Endometrium (tissue), 2 donors: Measurements from ENCODE around the gene SRM.
"Not testable (repeated sequence)": the region's sequence is repeated elsewhere in the genome, so short reads cannot be mapped to it uniquely, and the experiment has no call there.

ENCODE experiments used
- FAIRE-seq: peaks from 2 replicates; lab custom pipeline; 2012; peaks lifted over from hg19 to GRCh38; lab: Jason Lieb, UNC
- donor health status: control.
- donor health status: control.

Gene SRM

DNA sequence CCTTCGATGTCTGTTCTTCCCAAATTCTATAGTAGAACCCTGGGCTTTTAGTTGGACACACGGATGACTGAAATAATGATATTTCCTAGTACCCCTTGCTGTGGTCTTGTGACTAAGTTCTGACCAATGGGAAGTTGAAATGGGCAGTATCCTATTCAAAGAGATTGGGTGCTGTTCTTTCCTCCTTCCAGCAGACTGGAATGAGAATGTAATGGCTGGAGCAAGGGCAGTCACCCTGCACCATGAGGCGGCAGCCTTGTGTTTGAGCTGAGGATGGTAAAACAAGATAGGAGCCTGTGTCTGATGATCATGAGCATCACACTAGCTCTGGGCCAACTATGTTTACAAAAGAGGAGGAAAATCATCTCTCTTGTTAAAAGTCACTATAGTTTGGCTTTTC lies 5.1 kb upstream of the SRM start:
- FAIRE-seq, result no peak

DNA sequence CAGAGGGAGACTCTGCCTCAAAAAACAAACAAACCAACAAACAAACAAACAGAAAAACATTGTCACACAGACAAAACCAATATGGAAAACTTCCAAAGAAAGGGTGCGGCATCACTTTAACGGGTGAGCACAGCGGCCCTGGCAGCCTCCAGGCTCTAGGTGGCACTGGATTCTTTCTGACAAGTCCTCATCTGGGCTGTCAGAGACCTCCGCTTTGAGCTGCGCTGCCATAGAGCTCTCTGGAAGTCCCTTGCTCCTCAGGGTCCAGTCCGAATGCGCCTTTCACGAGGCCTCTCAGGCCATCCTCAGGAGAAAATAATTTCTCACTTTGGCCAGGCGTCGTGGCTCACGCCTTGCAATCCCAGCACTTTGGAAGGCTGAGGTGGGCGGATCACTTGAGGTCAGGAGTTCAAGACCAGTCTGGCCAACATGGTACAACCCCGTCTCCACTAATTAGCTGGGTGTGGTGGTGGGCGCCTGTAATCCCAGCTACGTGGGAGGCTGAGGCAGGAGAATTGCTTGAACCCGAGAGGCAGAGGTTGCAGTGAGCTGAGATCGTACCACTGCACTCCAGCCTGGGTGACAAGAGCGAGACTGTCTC lies 4.2 kb upstream of the SRM start:
- not testable (repeated sequence) for FAIRE-seq

DNA sequence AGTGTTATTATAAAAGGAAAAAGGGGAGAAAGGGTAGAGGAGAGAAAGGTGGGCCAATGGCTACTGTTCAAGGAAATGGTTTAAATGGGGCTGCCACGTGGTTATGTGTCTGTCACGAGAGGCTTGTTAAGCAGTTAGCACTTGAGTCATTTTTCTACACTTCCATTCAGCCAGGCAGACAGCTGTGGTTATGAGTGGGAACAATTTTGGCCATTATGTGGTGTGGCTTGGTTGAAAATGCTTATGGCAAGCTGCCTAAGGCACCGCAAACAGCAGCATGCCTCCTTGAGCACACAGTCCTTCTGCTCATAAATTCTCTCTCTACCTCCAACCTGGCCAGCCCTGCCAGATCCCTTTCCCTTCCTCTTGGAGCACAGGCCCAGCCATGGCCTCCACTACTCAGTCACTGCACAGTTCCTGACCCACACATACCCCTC lies 3.2 kb upstream of the SRM start:
- FAIRE-seq, result no peak

DNA sequence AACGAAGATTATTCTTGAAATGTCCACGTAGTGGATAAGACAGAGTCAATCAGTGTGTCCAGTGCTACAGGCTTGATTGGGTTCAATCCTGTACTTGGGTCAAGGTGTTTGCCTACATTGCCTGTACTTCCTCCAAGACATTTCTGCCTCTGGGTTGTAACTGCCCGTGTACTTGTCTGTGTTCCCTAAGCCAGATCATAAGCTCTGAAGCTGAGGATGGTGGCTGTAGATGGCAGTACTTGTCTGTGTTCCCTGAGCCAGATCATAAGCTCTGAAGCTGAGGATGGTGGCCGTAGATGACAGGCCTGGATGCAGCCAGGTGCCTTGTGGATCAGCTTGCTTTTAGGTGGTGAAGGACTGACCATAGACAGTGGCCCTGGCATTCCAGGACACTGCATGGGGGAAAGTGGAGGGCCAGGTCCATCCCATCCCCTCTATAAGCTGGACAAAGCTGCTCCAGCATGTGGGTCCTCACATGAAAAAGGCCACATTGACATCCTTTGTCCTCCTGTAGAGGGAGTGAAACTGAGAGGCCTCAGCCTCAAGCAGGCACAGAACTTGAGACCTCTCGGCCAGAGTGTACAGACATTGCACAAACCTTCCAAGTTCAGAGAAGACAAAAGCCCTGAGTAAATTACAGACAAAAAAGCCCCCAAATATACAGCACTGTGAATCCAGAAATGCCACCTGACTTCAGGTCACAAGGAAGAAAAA lies 2.0 kb upstream of the SRM start:
- FAIRE-seq, result no peak

DNA sequence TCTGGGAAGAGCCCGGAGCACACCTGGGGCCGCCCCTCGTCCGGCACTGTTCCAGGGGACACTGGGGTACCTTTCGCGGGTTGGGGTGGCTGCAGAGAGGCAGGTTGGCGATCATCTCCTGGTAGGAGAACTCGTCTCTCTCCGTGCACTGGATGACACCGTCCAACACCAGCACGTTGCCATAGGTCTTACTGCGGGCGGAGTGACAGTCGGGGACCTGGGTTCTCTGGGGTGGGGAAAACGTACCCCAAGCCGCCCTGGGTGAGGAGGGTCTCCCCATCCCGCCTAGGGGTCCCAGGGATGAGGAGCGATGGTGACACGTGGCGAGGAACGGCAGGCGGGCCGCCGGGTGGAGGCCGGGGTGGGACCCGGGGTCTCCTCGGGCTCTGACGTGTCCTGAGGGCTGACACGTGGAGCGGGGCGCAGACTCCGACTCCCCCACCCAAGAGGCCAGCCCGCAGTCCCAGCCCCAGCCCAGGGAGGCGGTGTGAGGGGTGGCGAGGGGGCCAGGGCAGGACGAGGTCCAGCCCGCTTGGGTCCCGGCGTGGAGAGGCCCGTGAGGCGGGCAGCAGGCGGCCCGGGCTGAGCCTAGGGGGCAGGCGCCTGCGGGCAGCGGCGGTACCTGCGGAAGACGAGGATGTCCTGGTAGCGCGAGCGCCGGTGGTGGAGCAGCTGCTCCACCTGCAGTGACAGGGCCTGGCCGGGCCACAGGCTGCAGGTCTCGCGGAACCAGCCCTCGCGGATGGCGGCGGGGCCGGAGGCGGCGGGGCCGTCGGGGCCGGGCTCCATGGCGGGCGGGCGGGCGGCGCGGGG lies 457 bp downstream of the SRM start:
- no peak for FAIRE-seq

DNA sequence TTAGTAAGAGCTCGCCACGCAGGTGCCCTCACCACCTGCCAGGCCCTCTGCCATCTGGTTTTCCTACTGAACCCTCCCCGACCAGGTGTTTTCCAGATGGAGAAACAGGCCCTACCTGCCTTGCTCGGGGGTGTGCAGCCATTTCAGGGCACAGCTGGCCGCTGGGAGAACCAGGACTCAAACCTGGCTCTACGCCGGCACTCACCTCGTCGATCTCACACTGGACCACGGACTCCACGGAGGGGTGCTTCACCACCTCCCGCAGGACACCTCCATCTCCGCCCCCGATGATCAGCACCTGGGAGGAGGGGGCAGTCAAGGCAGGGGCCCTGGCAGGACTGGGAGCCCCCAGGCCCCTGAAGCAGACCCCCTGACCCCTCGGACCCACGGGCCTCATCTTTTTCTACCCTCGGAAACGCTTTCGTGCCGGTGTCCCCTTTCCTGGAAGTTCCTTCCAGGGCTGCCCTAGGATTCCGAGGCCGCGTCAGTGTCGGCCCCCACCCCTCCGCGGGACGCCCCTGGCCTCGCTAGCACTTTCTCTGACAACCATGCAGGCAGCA lies 1.1 kb downstream of the SRM start:
- FAIRE-seq, result no peak

DNA sequence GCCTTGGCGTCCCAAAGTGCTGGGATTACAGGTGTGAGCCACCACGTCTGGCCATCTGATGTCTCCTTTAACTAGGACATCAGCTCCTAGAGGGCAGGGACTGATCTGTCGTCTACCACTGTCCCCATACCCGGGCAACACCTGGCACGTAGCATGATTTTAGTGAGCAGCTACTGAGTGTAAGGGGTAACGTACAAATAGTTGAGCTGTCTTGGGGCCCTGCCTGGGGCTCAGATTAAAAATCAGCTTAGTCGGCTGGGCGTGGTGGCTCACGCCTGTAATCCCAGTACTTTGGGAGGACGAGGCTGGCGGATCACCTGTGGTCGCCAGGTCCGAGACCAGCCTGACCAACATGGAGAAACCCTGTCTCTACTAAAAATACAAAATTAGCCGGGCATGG lies 1.8 kb downstream of the SRM start:
- FAIRE-seq, result no peak

DNA sequence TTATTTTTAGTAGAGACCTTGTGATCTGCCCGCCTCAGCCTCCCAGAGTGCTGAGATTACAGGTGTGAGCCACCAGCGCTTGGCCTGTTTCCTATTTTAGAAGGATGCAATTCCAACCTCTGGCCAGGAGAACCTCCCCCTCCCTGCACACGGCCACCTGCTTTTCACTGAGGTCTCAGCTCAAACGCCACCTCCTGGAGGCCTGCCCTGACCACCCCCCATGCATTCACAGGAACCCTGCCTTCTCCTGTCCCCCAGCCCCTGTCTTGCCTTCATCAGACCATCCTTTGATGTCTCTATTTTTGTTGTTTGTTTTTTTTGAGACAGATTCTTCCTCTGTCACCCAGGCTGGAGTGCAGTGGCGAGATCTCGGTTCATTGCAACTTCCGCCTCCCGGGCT lies 2.3 kb downstream of the SRM start:
- FAIRE-seq, result no peak

DNA sequence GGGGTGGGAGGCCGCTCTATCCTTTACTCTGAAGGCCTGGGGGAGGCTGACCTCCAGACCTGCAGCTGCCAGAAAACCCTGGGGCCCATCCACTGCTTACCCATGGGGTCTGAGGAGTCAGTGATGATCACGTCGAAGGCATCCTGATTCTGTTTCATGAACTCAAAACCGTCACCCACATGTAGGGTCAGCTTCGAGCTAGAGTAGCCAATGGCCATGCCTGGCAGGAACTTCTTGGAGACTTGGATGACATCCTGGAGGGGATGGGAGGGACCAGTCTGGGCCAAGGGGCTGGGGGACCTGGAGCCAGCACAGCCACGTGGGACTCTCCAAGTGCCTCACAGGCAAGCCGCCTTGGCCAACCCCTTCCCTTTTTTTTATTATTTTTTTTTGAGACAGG lies 3.3 kb downstream of the SRM start:
- FAIRE-seq, result no peak

DNA sequence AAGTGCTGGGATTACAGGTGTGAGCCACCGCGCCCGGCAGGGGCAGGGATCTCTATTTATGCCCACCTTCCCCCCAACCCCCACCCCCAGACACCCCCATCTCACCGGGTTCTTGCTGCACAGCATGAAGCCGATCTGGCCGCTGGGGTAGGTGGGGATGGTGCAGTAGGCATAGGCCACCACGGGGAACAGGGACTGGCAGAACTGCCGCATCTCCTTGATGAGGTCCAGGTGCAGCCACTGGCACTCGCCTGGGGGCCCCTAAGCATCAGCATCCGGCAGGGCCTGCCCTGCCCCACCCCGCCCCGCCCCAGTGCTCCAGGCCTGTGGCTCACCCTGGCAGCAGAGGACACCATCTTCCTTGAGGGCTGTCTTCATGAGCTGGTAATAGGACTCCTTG lies 4.1 kb downstream of the SRM start:
- no peak for FAIRE-seq

DNA sequence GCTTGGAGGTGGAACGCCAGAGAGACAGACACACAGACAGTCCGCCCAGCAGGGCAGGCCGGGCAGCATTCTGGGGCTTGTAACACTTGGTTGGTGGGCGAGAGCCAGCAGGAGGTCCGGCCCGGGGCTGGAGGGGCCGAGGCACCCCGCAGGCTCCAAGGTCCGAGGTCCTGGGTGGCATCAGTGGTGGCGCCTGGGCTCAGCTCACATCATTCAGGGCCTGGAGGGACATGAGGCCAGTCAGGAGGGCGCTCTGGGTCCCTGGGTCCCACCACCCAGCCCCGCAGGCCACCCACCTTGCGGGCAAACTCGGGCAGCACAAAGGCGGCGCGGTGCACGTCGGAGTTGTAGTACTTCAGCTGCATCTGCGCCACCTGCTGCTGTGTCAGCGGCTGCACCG lies 5.2 kb downstream of the SRM start:
- FAIRE-seq, result no peak

DNA sequence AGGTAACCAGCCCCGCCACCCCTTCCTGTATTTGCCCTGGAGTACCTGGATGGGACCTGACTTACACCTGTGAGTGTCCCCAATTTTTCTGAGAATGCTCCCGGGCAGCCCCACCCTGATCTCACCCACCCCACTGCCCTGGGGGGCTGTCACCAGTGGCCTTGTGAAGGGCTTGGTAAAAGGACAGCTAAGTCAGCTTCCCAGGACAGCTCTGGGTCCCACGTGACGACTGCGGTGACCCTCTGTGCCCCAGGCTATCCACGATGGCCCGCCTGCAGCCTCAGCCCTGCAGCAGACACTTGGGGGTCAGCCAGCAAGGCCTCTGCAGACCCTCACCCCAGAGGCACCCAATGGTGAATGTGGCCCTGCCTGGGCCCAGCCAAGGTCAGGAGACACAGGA lies 5.6 kb downstream of the SRM start:
- no peak for FAIRE-seq

DNA sequence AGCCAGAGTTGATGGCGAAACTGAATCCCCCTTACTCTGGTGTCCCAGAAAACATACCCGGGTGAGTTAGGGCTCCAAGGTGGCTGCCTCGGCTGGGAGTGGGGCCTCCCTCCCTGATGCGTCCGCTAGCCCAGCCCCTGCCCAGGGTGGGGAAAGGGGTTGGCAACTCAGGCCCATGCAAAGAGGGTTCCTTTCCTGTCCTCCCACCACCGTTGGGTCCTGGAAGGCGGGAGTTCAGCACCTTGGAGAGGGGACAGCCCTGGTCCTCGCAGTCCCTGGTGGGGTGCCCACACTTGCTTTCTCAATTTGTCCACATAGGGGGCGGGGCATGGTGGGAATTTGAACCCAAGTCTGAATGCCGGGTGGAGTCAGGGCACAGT lies 6.1 kb downstream of the SRM start:
- no peak for FAIRE-seq

DNA sequence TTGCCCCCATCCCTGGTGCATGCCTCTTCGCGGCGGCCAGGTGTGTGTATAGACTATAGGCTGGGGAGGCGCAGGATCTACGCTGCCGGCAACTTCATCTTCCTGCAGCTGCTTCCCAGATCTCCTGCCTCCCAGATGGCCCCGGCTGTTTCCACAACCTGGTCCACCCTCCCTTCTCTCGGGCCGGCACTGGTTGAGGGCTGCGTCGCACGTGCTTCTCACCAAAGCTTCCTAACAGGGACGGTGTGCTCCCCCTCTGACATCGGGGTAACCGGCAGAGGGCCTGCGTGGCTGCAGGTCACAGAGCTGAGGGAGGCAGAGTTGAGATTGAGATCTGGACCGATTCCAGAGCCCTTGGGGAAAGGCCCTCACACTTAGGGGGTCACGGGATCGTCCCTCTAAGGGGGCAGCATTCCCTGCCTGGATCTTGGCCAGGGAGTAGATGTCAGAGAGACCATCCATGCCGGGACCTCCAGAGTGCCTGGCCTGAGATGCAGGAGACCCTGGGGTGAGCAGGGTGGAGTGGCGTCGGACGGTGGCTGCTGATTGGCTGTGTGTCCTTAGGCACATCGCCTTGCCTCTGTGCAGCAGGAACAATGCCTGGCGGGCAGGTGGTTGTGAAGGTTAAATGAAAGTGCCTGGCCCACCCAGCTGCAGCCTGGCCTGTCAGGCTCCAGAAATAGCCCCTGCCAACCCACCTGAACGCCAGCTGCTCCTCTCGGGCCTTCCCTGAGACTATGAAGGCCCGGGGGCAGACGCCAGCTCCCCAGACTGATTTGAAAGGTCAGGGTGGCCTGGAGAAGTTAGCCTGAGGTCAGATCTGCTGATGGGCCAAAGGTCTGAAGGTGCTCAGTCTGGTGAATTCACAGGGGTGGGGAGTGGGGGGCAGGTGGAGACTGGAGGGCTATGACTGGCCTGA lies 6.7 kb downstream of the SRM start:
- no peak for FAIRE-seq

DNA sequence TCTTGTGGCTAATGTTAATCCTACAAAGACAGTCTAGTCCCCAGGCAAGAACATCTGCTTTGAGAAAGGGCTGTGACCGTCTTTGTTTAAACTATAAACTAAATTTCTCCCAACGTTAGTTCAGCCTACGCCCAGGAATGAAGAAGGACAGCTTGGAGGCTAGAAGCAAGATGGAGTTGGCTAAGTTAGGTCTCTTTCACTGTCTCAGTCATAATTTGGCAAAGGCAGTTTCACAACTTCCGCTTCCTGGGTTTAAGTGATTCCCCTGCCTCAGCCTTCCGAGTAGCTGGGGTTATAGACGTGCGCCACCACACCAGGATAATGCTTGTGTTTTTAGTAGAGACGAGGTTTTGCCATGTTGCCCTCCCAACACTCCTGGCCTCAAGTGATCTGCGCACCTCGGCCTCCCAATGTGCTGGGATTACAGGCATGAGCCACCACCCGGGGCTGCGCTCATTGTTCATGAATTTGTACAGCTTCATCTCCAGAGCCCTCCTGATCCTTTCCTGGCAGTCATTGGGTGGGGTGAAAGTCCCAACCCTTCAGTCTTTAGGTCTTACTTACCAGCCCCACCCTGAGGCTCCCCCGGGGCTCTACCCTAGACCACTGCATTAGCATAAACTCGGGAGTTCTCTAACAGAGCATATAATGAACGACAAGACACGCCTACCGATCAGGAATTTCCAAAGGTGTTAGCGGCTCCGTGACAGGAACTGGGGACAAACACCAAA lies 7.9 kb downstream of the SRM start:
- no peak for FAIRE-seq

DNA sequence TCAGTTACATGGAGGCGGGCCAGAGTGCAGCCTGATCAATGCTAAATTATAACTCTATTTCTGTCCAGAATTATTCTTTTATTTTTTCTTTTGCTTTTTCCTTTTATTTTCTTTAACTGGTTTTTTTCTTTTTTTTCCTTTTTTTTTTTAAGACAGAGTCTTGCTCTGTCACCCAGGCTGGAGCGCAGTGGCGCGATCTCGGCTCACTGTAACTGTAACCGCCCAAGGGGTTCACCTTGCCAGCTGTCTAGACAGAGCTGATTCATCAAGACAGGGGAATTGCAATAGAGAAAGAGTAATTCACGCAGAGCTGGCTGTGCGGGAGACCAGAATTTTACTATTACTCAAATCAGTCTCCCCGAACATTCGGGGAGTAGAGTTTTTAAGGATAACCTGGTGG lies 8.7 kb downstream of the SRM start:
- FAIRE-seq, result not testable (repeated sequence)

DNA sequence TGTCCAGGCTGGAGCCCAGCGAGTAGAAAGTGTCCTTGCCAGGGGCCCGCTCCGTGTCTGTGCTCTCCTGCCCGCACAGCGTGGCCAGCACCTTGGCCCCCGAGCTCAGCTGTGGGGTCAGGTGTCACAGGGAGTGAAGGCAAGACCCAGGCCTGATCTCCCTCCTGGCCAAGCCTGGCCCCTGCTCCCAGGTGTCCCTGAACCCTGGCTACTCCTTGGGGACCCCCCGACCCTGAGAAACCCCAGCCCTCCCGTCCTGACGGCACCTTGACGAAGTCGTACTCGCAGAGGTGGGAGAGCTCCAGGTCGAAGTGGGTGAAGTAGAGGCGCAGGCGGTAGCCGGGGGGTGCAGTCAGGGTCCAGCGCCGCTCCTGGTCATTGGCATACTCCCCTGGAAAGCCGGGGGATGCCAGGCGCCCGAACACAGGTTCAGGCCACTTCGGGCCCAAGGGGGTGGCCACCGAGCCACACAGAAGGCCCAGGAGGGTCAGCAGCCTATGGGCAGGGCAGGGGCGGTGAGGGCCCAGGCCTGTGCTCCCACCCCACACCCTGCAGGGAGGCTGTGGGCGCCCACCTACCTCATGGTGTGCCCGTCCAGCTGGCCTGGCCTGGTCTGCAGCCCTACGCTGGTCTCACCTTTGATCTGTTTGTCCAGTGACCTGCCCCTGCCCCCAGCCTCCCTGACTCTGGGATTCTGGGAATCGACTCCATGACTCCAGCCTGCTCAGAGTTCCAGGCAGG lies 13.0 kb downstream of the SRM start, which contains the start of gene MASP2:
Gene MASP2 (minus strand): TSS at position 615 of the 741 bp plus-strand sequence. CDS start 32 bp downstream, at position 583.
- FAIRE-seq, result no peak

DNA sequence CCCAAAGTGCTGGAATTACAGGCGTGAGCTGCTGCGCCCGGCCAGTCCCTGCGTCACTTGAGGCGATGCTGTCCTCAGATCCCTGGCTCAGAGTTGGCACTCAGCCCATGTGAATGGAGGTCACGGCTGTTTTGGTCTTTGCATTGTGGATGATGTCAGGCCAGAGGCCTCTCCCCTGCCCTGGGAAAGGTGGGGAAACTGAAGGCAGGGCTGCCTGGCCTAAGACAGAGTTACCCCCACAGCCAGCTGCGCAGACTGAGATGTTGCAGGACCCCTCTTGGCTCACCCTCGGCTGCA lies 13.6 kb downstream of the SRM start:
- FAIRE-seq, result no peak

DNA sequence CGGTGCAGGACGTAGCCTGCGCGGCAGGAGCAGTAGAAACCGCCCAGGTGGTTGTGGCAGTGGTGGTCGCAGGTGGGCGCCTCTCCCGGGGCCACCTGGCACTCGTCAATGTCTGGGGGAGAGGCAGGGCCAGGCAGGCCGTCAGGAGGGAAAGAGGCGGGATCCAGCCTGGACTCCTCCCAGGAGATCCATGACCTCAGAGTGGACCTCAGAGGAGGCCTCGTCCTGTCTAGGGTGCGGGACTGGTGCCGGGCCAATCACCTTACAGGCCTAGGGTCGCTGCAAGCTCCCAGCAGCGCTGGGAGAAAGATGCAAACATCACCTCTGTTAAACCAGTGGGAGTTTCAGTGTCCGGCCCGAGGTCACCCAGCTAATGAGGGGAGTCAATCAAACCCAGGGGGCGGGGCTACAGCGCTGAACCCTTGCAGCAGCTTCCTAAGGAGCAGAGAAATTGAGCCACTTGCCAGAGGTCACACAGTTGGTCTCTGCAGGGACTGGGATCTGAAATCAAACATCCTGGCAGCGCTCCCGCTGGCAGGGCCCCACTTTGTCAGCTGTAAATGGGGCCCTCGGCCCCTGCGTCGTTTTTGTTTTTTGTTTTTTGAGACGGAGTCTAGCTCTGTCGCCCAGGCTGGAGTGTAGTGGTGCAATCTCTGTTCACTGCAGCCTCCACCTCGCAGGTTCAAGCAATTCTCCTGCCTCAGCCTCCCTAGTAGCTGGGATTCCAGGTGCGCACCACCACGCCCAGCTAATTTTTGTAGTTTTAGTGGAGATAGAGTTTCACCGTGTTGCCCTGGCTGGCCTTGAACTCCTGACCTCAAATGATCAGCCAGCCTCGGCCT lies 14.2 kb downstream of the SRM start:
- FAIRE-seq, result no peak
